ENCODE results near the gene ZNF524. TPM values are rescaled to one million over a fixed set of nuclear protein-coding genes. Genes with fewer than 3 reads are reported as not detected.

The ZNF524 gene
- total RNA-seq, 3 donors from 2014 or later: 12.5 to 12.6 (median 12.6) TPM

DNA sequence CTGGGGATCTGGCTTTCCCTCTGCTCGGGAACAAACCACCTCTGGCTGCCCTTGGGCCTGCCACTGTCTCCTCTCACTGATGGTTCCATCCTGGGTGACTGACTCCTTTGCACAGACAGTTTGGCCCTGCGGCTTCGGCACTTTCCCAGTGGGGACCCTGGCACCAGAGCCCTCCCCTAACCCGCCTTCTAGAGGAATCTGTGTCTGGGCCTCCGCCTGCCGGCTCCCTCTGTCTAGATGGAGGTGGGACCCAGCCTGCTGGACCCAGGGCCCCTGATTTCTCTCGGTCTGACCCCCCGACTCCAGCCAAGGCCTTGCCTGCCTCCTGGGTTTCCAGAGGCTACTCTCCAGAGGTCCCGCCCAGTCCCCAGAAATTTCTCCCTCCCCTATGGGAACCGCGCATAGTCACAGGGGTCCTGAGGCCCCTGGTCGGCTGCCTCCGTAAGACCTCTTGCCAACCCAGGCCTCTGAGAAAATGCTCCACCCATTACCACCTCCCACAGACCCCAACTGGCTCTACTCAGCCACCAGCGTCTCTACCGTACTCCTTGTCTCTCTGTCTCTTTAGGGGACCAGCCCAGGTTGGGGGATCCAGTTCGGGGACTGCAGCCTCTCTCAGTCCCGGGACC, 50.6 kb downstream of the ZNF524 start:
- H3K9me3 Mint-ChIP-seq: no peaks in the 10 kb centered on the region
- ATAC-seq (no peak), DNase-seq (no peak)
- H3K36me3 Mint-ChIP-seq (ENCODE audit: insufficient read depth): peaks cover 5% of the 10 kb centered on the region
- peaks cover 34% of the 10 kb centered on the region for H3K4me1 Mint-ChIP-seq (ENCODE audit: low read depth)
- H3K4me3 Mint-ChIP-seq: peak overlapping the region; percentile 33
- H3K27me3 Mint-ChIP-seq (ENCODE audit: low read depth): no peaks in the 10 kb centered on the region

DNA sequence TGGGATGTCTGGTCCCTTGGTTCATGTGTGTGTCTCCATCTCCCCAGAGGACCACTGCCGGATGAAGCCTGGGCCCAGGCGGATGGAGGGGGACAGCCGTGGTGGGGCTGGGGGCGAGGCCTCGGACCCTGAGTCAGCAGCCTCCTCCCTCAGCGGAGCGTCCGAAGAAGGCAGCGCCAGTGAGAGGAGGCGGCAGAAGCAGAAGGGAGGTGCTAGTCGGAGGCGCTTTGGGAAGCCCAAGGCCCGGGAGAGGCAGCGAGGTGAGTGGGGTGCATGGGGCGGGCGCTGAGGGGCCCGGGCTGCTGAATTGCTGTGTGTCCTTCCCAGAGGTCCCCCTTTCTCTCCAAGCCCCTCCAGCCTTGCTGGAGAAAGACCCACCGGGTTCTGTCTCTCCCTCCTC, 51.1 kb downstream of the ZNF524 start:
- Mint-ChIP-seq H3K4me3 (peak overlapping the region; percentile 33), H3K36me3 (ENCODE audit: insufficient read depth) (peaks cover 10% of the 10 kb centered on the region), H3K27me3 (ENCODE audit: low read depth) (no peaks in the 10 kb centered on the region), H3K4me1 (ENCODE audit: low read depth) (peaks cover 38% of the 10 kb centered on the region), H3K9me3 (no peaks in the 10 kb centered on the region)
- DNase-seq (no peak), ATAC-seq (no peak)

DNA sequence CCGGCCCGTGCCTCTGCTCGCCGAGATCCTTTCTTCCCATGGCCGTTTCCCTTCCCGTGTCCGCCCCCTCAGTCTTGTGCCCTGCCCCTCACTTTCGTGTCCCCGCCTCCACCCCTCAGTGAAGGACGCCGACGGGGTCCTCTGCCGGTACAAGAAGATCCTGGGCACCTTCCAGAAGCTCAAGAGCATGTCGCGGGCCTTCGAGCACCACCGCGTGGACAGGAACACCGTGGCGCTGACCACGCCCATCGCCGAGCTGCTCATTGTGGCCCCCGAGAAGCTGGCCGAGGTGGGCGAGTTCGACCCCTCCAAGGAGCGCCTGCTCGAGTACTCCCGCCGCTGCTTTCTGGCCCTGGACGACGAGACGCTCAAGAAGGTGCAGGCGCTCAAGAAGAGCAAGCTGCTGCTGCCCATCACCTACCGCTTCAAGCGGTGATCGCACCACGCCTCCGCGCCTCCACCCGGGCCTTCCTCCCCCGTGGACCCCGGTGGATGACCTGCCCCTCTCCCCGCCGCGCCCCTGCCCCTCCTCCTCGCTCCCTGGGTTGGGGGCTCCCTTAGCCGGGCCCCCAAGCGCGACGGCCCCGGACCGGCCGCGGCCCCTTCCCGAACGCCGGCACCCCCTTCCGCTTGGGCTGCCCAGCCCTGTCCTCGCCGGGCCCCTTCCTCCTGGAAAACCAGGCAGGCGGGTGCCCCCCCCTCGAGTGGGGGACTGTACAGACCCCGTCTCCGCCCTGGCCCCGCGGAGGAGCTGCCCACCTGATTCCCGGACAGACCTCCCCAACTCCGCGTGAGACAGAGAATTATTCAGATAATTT, 52.4 kb downstream of the ZNF524 start:
- H3K36me3 Mint-ChIP-seq (ENCODE audit: insufficient read depth): peaks cover 14% of the 10 kb centered on the region
- no peak for DNase-seq

More for the DNA sequence above, 52.4 kb downstream of the ZNF524 start:
- no peak for ATAC-seq
- Mint-ChIP-seq H3K9me3 (no peaks in the 10 kb centered on the region), H3K4me3 (no peak overlapping the region), H3K27me3 (ENCODE audit: low read depth) (no peaks in the 10 kb centered on the region), H3K4me1 (ENCODE audit: low read depth) (peaks cover 37% of the 10 kb centered on the region)

Other genes with a start within 250 kb of the ZNF524 start
- not detected for gene COX6B2, start 245.6 kb upstream of the ZNF524 start, total RNA-seq
- gene GARIN5B, start 237.0 kb upstream of the ZNF524 start, total RNA-seq: not detected
- gene IL11, start 229.8 kb upstream of the ZNF524 start, total RNA-seq: under 1 TPM; 0.18 to 0.46 (median 0.35) TPM
- gene TMEM190, start 223.5 kb upstream of the ZNF524 start, total RNA-seq: not detected
- 1 to 10 TPM; 6.1 to 8.8 (median 8.4) TPM for gene TMEM238, start 216.0 kb upstream of the ZNF524 start, total RNA-seq
- gene RPL28, start 214.4 kb upstream of the ZNF524 start, total RNA-seq: 1,000 to 10,000 TPM; 3,242 to 3,402 (median 3,363) TPM
- 100 to 1,000 TPM; 226 to 281 (median 237) TPM for gene UBE2S, start 192.5 kb upstream of the ZNF524 start, total RNA-seq
- not detected for gene SHISA7, start 157.0 kb upstream of the ZNF524 start, total RNA-seq
- gene ISOC2, start 138.6 kb upstream of the ZNF524 start, total RNA-seq: 10 to 100 TPM; 63.2 to 65.1 (median 64.5) TPM
- not detected for gene C19orf85, start 135.5 kb upstream of the ZNF524 start, total RNA-seq
- 10 to 100 TPM; 11.0 to 12.6 (median 12.1) TPM for gene ZNF628, start 123.7 kb upstream of the ZNF524 start, total RNA-seq
- 10 to 100 TPM; 16.0 to 23.4 (median 17.6) TPM for gene NAT14, start 115.1 kb upstream of the ZNF524 start, total RNA-seq
- under 1 TPM; 0.29 to 0.66 (median 0.38) TPM for gene SSC5D, start 111.9 kb upstream of the ZNF524 start, total RNA-seq
- not detected for gene SBK2, start 63.2 kb upstream of the ZNF524 start, total RNA-seq
- not detected for gene SBK3, start 54.7 kb upstream of the ZNF524 start, total RNA-seq
- gene ZNF579, start 19.4 kb upstream of the ZNF524 start, total RNA-seq: 10 to 100 TPM; 10.1 to 12.2 (median 11.0) TPM
- gene FIZ1, start 771 bp upstream of the ZNF524 start, total RNA-seq: 10 to 100 TPM; 31.4 to 35.5 (median 34.4) TPM
- 10 to 100 TPM; 14.5 to 15.9 (median 15.4) TPM for gene ZNF865, start 5.4 kb downstream of the ZNF524 start, total RNA-seq
- 1 to 10 TPM; 3.3 to 3.4 (median 3.4) TPM for gene ZNF784, start 24.3 kb downstream of the ZNF524 start, total RNA-seq
- gene ZNF580, start 40.7 kb downstream of the ZNF524 start, total RNA-seq: 10 to 100 TPM; 27.1 to 31.5 (median 28.5) TPM
- 10 to 100 TPM; 46.2 to 54.1 (median 52.7) TPM for gene ZNF581, start 43.4 kb downstream of the ZNF524 start, total RNA-seq
- gene CCDC106, start 47.9 kb downstream of the ZNF524 start, total RNA-seq: 1 to 10 TPM; 3.9 to 7.8 (median 4.8) TPM
- 100 to 1,000 TPM; 467 to 532 (median 476) TPM for gene U2AF2, start 54.7 kb downstream of the ZNF524 start, total RNA-seq
- 10 to 100 TPM; 55.0 to 61.4 (median 55.2) TPM for gene EPN1, start 74.9 kb downstream of the ZNF524 start, total RNA-seq
- gene NLRP9, start 138.1 kb downstream of the ZNF524 start, total RNA-seq: not detected
- gene RFPL4A, start 158.8 kb downstream of the ZNF524 start, total RNA-seq: not detected
- not detected for gene RFPL4AL1, start 168.8 kb downstream of the ZNF524 start, total RNA-seq
- gene NLRP11, start 231.7 kb downstream of the ZNF524 start, total RNA-seq: under 1 TPM; 0.14 to 0.18 (median 0.18) TPM
- gene NLRP4, start 236.3 kb downstream of the ZNF524 start, total RNA-seq: not detected

All from activated T-cell treated with anti-CD3 and anti-CD28 coated beads, Interleukin-2, amount 50 U/mL, for 4 hours (primary cell).